HG03439 (cell line): ENCODE data around the gene UBE2D2.
A peak's percentile ranks its signal among the peaks of the same experiment; 100 is the strongest.

Experiments used
- ATAC-seq: cut with Tn5 transposase; IDR thresholded peaks from one replicate; pipeline ENCODE4 v1.9.1; 2021; ENCODE audit warnings: mild to moderate bottlenecking, moderate library complexity; ENCODE audit not compliant: unreplicated experiment

Gene UBE2D2

GRCh38 chr5:139658928-139659667, 98.0 kb downstream of the UBE2D2 start:
- no peak for ATAC-seq

- ATAC-seq = no peak
Measured at GRCh38 chr5:139659695-139660101, 98.6 kb downstream of the UBE2D2 start.

GRCh38 chr5:139660105-139660922, 99.2 kb downstream of the UBE2D2 start:
- ATAC-seq = no peak

GRCh38 chr5:139660923-139661814, 100.0 kb downstream of the UBE2D2 start:
- ATAC-seq = no peak

GRCh38 chr5:139662617-139663016, 101.5 kb downstream of the UBE2D2 start:
- ATAC-seq = no peak

- no peak for ATAC-seq
Measured at GRCh38 chr5:139663207-139664085, 102.3 kb downstream of the UBE2D2 start.

- peak; percentile 34 for ATAC-seq
Measured at GRCh38 chr5:139664086-139664693, 103.1 kb downstream of the UBE2D2 start.

- ATAC-seq = no peak
Measured at GRCh38 chr5:139664727-139665351, 103.7 kb downstream of the UBE2D2 start.

GRCh38 chr5:139665626-139666025, 104.5 kb downstream of the UBE2D2 start:
- no peak for ATAC-seq

GRCh38 chr5:139666551-139666950, 105.4 kb downstream of the UBE2D2 start:
- no peak for ATAC-seq

GRCh38 chr5:139667001-139667729, 106.0 kb downstream of the UBE2D2 start:
- ATAC-seq = no peak

- no peak for ATAC-seq
Measured at GRCh38 chr5:139667730-139668063, 106.6 kb downstream of the UBE2D2 start.

GRCh38 chr5:139668064-139668880, 107.1 kb downstream of the UBE2D2 start:
- no peak for ATAC-seq

GRCh38 chr5:139668924-139669661, 108.0 kb downstream of the UBE2D2 start:
- no peak for ATAC-seq

- ATAC-seq = peak; percentile 25
Measured at GRCh38 chr5:139669662-139670368, 108.7 kb downstream of the UBE2D2 start.

- ATAC-seq = peak; percentile 41
Measured at GRCh38 chr5:139670369-139671095, 109.4 kb downstream of the UBE2D2 start.
